PC-3 (cell line): ENCODE results near the gene HPCA. TPM values are rescaled to one million over a fixed set of nuclear protein-coding genes. Genes with fewer than 3 reads are reported as not detected.
A peak's percentile ranks its signal among the peaks of the same experiment; 100 is the strongest.

Source experiments
- ATAC-seq: fragments of 200-7000 bp; cut with Tn5 transposase; 2 replicates; pipeline ENCODE4 v1.9.1; 2020; ENCODE audit warnings: mild to moderate bottlenecking, moderate library complexity
- BruUV-seq: library from RNA; stranded (reverse); fragments of 400-500 nt; replicated peaks from 2 replicates; lab custom pipeline; 2021; lab: Mats Ljungman, UMichigan
- CTCF ChIA-PET: fragments of 300-600 bp; sonication (Branson Sonifier 250); formaldehyde crosslinking; loops from one replicate; lab custom pipeline; 2022; ENCODE audit warnings: antibody characterized with exemption; lab: Charles Lee
- POLR2A ChIA-PET: fragments of 300-600 bp; sonication (Branson Sonifier 250); formaldehyde crosslinking; loops from one replicate; lab custom pipeline; 2022; ENCODE audit warnings: antibody characterized with exemption; ENCODE audit not compliant: unreplicated experiment; lab: Charles Lee
- DNase-seq: peaks from one replicate; pipeline ENCODE4 v3.0.0-alpha.2; 2015
- H2AFZ ChIP-seq: fragments of 300-600 bp; sonication (generic); 2 replicates; pipeline ENCODE4 v1.6.0; 2016; ENCODE audit warnings: antibody characterized with exemption, low read length
- H3F3A ChIP-seq: fragments of 300-600 bp; sonication (generic); one replicate; pipeline ENCODE4 v1.6.0; 2017; ENCODE audit warnings: antibody characterized with exemption, low read length, control low read depth, mild to moderate bottlenecking; ENCODE audit not compliant: unreplicated experiment
- H3K27ac ChIP-seq: fragments of 300-600 bp; sonication (generic); 2 replicates; pipeline ENCODE4 v1.5.1; 2016; ENCODE audit warnings: mild to moderate bottlenecking, low read length
- H3K27me3 ChIP-seq: fragments of 300-600 bp; sonication (generic); 2 replicates; pipeline ENCODE4 v1.6.1; 2016; ENCODE audit warnings: low read length, mixed read lengths
- H3K36me3 ChIP-seq: fragments of 300-600 bp; sonication (generic); 2 replicates; pipeline ENCODE4 v1.6.1; 2016; ENCODE audit warnings: low read depth, mixed run types, low read length, mixed read lengths
- H3K4me1 ChIP-seq: fragments of 300-600 bp; sonication (generic); 2 replicates; pipeline ENCODE4 v1.5.1; 2016; ENCODE audit warnings: low read length; ENCODE audit not compliant: insufficient read depth
- H3K4me2 ChIP-seq: fragments of 300-600 bp; sonication (generic); 2 replicates; pipeline ENCODE4 v1.6.0; 2016; ENCODE audit warnings: low read length
- H3K4me3 ChIP-seq: fragments of 300-600 bp; sonication (generic); 2 replicates; pipeline ENCODE4 v1.5.1; 2016; ENCODE audit warnings: mild to moderate bottlenecking, low read length, mixed read lengths
- H3K79me2 ChIP-seq: fragments of 300-600 bp; sonication (generic); 2 replicates; pipeline ENCODE4 v1.6.1; 2017; ENCODE audit warnings: low read length, mixed read lengths
- H3K9ac ChIP-seq: fragments of 300-600 bp; sonication (generic); 2 replicates; pipeline ENCODE4 v1.6.0; 2016; ENCODE audit warnings: mild to moderate bottlenecking, low read length
- H3K9me2 ChIP-seq: fragments of 300-600 bp; sonication (generic); replicated peaks from 2 replicates; pipeline ENCODE4 v1.6.1; 2016; ENCODE audit warnings: mixed run types, low read length, mixed read lengths
- H3K9me3 ChIP-seq: fragments of 300-600 bp; sonication (generic); 2 replicates; pipeline ENCODE4 v1.6.1; 2016; ENCODE audit warnings: low read length, mixed read lengths
- H4K20me1 ChIP-seq: fragments of 300-600 bp; sonication (generic); 2 replicates; pipeline ENCODE4 v1.6.1; 2016; ENCODE audit warnings: low read length, mixed read lengths
- EZH2 ChIP-seq: fragments of 300-600 bp; sonication (generic); IDR thresholded peaks from one replicate; pipeline ENCODE4 v1.6.1; 2017; ENCODE audit warnings: antibody characterized with exemption, mild to moderate bottlenecking, low read length; ENCODE audit not compliant: unreplicated experiment
- EZH2phosphoT487 ChIP-seq: fragments of 300-600 bp; sonication (generic); IDR thresholded peaks from 2 replicates; pipeline ENCODE4 v1.6.1; 2018; ENCODE audit warnings: mild to moderate bottlenecking, antibody characterized with exemption, low read length, borderline replicate concordance
- intact Hi-C: fragments of 100-400 bp; cut with micrococcal nuclease; formaldehyde crosslinking; loops from 2 replicates; pipeline ENCODE4 v1.9.0; 2023
- total RNA-seq: library from RNA; depleted of rRNA; stranded (reverse); fragments of >200 nt; gene quantifications from 2 replicates; pipeline ENCODE4 v1.2.3, GENCODE V29; 2014
- TF ChIP-seq, protein P1 (sequence below): fragments of 300-600 bp; sonication (generic); conservative IDR thresholded peaks from 2 replicates; pipeline ENCODE4 v1.5.1; 2017; ENCODE audit warnings: antibody characterized with exemption, low read depth, mild to moderate bottlenecking, low read length

HPCA gene
- total RNA-seq, 1 experiment from 2014 or later = not detected

DNA sequence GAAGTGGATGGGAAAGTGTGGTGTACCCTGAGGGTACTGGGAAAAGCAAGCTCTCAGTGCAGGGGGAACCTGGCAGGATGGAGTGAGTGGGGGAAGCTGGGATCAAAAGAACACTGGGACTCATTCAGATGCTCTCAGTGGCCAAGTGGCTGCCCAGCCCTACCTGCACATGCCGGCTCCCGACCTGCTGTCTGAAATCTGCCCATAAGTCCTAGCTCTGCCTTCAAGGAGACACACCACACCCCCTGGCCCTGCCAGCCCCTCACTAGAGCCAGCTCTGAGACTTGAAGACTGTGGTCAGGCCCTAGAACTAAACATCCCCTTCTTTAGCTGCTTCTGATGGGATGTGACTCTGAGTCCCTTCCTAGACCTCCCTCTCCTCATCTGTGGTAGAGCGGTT lies 12.7 kb downstream of the HPCA start:
- H3F3A ChIP-seq = no peaks in the 10 kb centered on the region
- no peaks in the 10 kb centered on the region for H3K9me2 ChIP-seq
- H3K4me1 ChIP-seq = peaks cover 10% of the 10 kb centered on the region
- H3K27me3 ChIP-seq = no peaks in the 10 kb centered on the region
- H3K9ac ChIP-seq = no peak overlapping the region
- DNase-seq = no peak
- TF ChIP-seq, protein P1, sequence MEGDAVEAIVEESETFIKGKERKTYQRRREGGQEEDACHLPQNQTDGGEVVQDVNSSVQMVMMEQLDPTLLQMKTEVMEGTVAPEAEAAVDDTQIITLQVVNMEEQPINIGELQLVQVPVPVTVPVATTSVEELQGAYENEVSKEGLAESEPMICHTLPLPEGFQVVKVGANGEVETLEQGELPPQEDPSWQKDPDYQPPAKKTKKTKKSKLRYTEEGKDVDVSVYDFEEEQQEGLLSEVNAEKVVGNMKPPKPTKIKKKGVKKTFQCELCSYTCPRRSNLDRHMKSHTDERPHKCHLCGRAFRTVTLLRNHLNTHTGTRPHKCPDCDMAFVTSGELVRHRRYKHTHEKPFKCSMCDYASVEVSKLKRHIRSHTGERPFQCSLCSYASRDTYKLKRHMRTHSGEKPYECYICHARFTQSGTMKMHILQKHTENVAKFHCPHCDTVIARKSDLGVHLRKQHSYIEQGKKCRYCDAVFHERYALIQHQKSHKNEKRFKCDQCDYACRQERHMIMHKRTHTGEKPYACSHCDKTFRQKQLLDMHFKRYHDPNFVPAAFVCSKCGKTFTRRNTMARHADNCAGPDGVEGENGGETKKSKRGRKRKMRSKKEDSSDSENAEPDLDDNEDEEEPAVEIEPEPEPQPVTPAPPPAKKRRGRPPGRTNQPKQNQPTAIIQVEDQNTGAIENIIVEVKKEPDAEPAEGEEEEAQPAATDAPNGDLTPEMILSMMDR = no peak
- TF ChIP-seq EZH2 (no peak), EZH2phosphoT487 (no peak)
- no peak overlapping the region for H3K27ac ChIP-seq
- H3K9me3 ChIP-seq = no peaks in the 10 kb centered on the region
- no peak overlapping the region for H3K4me3 ChIP-seq
- ChIA-PET POLR2A (no interaction called here), CTCF (no interaction called here)
- H3K79me2 ChIP-seq = peaks cover 13% of the 10 kb centered on the region
- no peak for ATAC-seq
- no peak overlapping the region for H2AFZ ChIP-seq
- no peak overlapping the region for H3K4me2 ChIP-seq
- no peaks in the 10 kb centered on the region for H3K36me3 ChIP-seq
- intact Hi-C loops = no loop called here
- no TSS peak for BruUV-seq
- H4K20me1 ChIP-seq = no peaks in the 10 kb centered on the region

DNA sequence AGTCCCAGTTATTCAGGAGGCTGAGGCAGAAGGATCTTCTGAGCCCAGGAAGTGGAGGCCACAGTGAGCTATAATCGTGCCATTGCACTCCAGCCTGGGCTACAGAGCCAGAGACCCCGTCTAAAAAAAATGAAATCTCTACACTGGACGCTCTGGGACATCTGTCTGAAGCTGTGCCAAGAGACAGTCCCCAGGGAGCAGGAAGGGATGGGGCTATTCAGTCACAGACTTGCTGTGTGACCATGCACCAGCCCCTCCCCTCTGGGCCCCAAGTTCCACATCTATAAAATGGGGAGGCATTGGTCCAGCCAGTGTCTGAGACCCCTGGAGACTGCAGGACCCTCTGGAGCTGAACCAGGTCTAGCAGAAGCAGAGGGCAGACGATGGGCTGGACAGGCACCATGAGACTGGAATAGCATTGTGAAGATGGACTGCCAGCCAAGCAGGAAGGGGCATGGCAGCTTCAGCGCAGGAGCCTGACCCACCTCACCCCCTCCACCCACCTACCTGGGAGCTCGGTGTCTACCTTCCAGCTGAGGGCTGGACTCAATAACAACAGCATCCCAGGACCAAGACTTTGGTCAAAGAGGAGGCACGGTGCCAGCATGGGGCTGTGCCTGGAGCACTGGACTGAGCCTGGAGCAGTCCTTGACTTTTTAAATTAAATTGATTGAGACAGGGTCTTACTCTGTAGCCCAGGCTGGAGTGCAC lies 13.4 kb downstream of the HPCA start:
- Histone ChIP-seq H3K27me3 (no peaks in the 10 kb centered on the region), H3K4me3 (peak overlapping the region; percentile 92; the same call in 1 of the 2 replicates), H2AFZ (no peak overlapping the region), H3K9me3 (no peaks in the 10 kb centered on the region), H3K27ac (no peak overlapping the region), H3K9ac (no peak overlapping the region), H3K9me2 (no peaks in the 10 kb centered on the region), H3K4me1 (peaks cover 10% of the 10 kb centered on the region), H3F3A (no peaks in the 10 kb centered on the region), H3K4me2 (peak overlapping the region; percentile 100), H3K79me2 (peaks cover 13% of the 10 kb centered on the region), H3K36me3 (no peaks in the 10 kb centered on the region), H4K20me1 (no peaks in the 10 kb centered on the region)
- no peak for ATAC-seq
- TF ChIP-seq EZH2phosphoT487 = no peak
- TF ChIP-seq EZH2 = no peak
- TF ChIP-seq, protein P1 = no peak
- CTCF ChIA-PET = no interaction called here
- intact Hi-C loops = no loop called here
- BruUV-seq = no TSS peak
- DNase-seq = no peak
- POLR2A ChIA-PET = no interaction called here

DNA sequence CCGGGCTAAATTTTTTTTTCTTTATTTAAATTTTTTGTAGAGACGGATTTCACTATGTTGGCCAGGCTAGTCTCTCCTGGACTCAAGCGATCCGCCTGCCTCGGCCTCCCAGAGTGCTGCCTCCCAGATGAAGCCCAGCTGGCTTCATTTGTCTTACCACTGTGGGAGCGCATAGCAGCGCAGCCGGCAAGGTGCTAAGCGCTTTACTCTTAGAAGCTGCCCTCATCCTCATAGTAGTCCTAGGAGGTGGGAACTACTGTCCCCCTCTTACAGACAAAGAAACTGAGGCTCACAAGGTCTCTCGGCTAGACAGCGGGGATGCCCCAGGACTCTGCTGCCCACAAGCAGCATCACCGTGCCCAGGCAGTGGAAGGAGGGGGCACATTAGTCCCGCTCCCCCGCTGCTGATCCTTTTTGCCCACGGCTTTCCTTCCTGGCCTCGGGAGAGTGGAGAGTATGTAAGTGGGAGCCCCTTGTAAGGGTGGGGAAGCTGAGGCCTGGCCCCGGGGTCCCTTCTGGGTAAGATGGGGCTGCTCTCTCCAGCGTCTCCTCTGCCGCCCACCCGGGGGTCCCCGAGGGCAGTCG lies 14.2 kb downstream of the HPCA start:
- TSS peak; percentile 50 for BruUV-seq
- Histone ChIP-seq H3K4me1 (peaks cover 10% of the 10 kb centered on the region), H3K4me3 (peak overlapping the region; percentile 92), H3K4me2 (peak overlapping the region; percentile 100), H3K9ac (peak overlapping the region; percentile 77), H2AFZ (peak overlapping the region; percentile 93), H4K20me1 (no peaks in the 10 kb centered on the region), H3K27me3 (no peaks in the 10 kb centered on the region), H3K9me3 (no peaks in the 10 kb centered on the region), H3K36me3 (no peaks in the 10 kb centered on the region), H3K27ac (no peak overlapping the region), H3K9me2 (no peaks in the 10 kb centered on the region), H3K79me2 (peaks cover 13% of the 10 kb centered on the region), H3F3A (no peaks in the 10 kb centered on the region)
- intact Hi-C loops = no loop called here
- ChIA-PET POLR2A (no interaction called here), CTCF (no interaction called here)
- TF ChIP-seq EZH2 = no peak
- TF ChIP-seq EZH2phosphoT487 = no peak
- TF ChIP-seq, protein P1 = no peak
- DNase-seq = no peak
- peak; percentile 37 for ATAC-seq
